K562 (cell line): ENCODE data around the gene CDC6. TPM values are rescaled to one million over a fixed set of nuclear protein-coding genes. Genes with fewer than 3 reads are reported as not detected.

Experiments used
- ATAC-seq: fragments of 200-7000 bp; cut with Tn5 transposase; 3 replicates; pipeline ENCODE4 v1.9.1; 2020; ENCODE audit warnings: moderate library complexity
- BruUV-seq: library from RNA; stranded (reverse); fragments of 400-500 nt; replicated peaks from 2 replicates; lab custom pipeline; 2021; lab: Mats Ljungman, UMichigan
- CTCF ChIA-PET: fragments of 300-600 bp; formaldehyde crosslinking; extraction: SDS; loops from one replicate; lab custom pipeline; 2021; ENCODE audit warnings: low intra/inter-chr PET ratio; lab: Yijun Ruan, JAX
- POLR2A ChIA-PET: fragments of 300-600, 350-650 bp; sonication (Branson Sonifier 250); formaldehyde crosslinking; extraction: SDS; loops from one replicate; lab custom pipeline; 2021; ENCODE audit warnings: antibody characterized with exemption, inconsistent platforms; lab: Yijun Ruan, JAX
- DNase-seq, 4 experiments: peaks; one replicate each; pipeline versions ENCODE4 v3.0.0 to v3.0.0-alpha.2; 2011 to 2018; ENCODE audit warnings: low spot score in 3 of 4, mixed read lengths in 3 of 4; ENCODE audit errors: extremely low read depth in 1 of 4
- FAIRE-seq: peaks from 2 replicates; lab custom pipeline; 2011; peaks lifted over from hg19 to GRCh38; lab: Jason Lieb, UNC
- H2AFZ ChIP-seq: 2 replicates; pipeline ENCODE4 v1.6.0; 2011; ENCODE audit warnings: low read depth, low read length, control low read depth, inconsistent platforms
- H3K27ac ChIP-seq: fragments of 200-600 bp; 3 replicates; pipeline ENCODE4 v1.8.0; 2011; ENCODE audit warnings: low read depth, mild to moderate bottlenecking, control low read depth, inconsistent platforms, low read length, moderate library complexity, mixed read lengths; ENCODE audit errors: extremely low read depth
- H3K27me3 ChIP-seq, 2 experiments: fragments of 300-600 bp in 1 of 2; 2 replicates in 1 of 2; 3 replicates in 1 of 2; pipeline versions ENCODE4 v1.6.0 to v1.8.0; 2011; ENCODE audit warnings: inconsistent platforms in 2 of 2, low read length in 2 of 2, mild to moderate bottlenecking in 1 of 2, mixed read lengths in 1 of 2, moderate library complexity in 1 of 2; ENCODE audit not compliant: control insufficient read depth in 2 of 2, insufficient read depth in 2 of 2
- H3K36me3 ChIP-seq: fragments of 300-600 bp; 3 replicates; pipeline ENCODE4 v1.8.0; 2011; ENCODE audit warnings: mild to moderate bottlenecking, low read length, inconsistent platforms; ENCODE audit not compliant: control insufficient read depth, insufficient read depth
- H3K4me1 ChIP-seq, 2 experiments: fragments of 200-600 bp in 1 of 2; replicated peaks in 1 of 2; 2 replicates in 1 of 2; 3 replicates in 1 of 2; pipeline versions ENCODE4 v1.5.1 to v1.8.0; 2011; ENCODE audit warnings: inconsistent platforms in 2 of 2, low read length in 2 of 2, mild to moderate bottlenecking in 1 of 2, mixed read lengths in 1 of 2, moderate library complexity in 1 of 2; ENCODE audit not compliant: control insufficient read depth in 2 of 2, insufficient read depth in 2 of 2
- H3K4me2 ChIP-seq: 2 replicates; pipeline ENCODE4 v1.6.1; 2011; ENCODE audit warnings: low read length, control low read depth, inconsistent platforms, mixed read lengths; ENCODE audit not compliant: insufficient read depth
- H3K4me3 ChIP-seq: fragments of 200-600 bp; sonication (generic), shearing (Covaris generic); 2 replicates; pipeline ENCODE4 v1.5.1; 2016; ENCODE audit warnings: control low read depth, inconsistent platforms
- H3K79me2 ChIP-seq: fragments of 200-600 bp; 3 replicates; pipeline ENCODE4 v1.8.0; 2011; ENCODE audit warnings: low read length, inconsistent platforms; ENCODE audit not compliant: control insufficient read depth, insufficient read depth
- H3K9ac ChIP-seq, 2 experiments: 2 replicates each; pipeline versions ENCODE4 v1.6.0 to v1.6.1; 2011; ENCODE audit warnings: low read depth in 2 of 2, low read length in 2 of 2, control low read depth in 1 of 2, inconsistent platforms in 1 of 2, mild to moderate bottlenecking in 1 of 2, mixed read lengths in 1 of 2; ENCODE audit not compliant: insufficient read depth in 1 of 2
- H3K9me1 ChIP-seq: one replicate; pipeline ENCODE4 v1.6.0; 2011; ENCODE audit warnings: inconsistent platforms, mild to moderate bottlenecking, low read length, moderate library complexity; ENCODE audit not compliant: control insufficient read depth, insufficient read depth
- H3K9me3 ChIP-seq: replicated peaks from 2 replicates; pipeline ENCODE4 v1.5.1; 2011; ENCODE audit warnings: low read depth, low read length, inconsistent platforms; ENCODE audit not compliant: control insufficient read depth, insufficient read depth
- H4K20me1 ChIP-seq: replicated peaks from 2 replicates; pipeline ENCODE4 v1.6.1; 2011; ENCODE audit warnings: low read length, inconsistent platforms, mixed read lengths; ENCODE audit not compliant: control insufficient read depth, insufficient read depth
- ETS1 ChIP-seq: conservative IDR thresholded peaks from 2 replicates; pipeline ENCODE4 v1.6.1; 2011; ENCODE audit warnings: low read depth, mild to moderate bottlenecking, low read length; ENCODE audit not compliant: control insufficient read depth
- MED1 ChIP-seq: sonication (generic); formaldehyde crosslinking; IDR thresholded peaks from 2 replicates; pipeline ENCODE4 v1.8.1; 2023; ENCODE audit warnings: missing genetic modification reagents, borderline replicate concordance
- MYNN ChIP-seq, 2 experiments: sonication (generic); formaldehyde crosslinking in 1 of 2; IDR thresholded peaks; 2 replicates each; pipeline versions ENCODE4 v1.5.0 to v1.6.1; 2016 to 2020; ENCODE audit warnings: antibody characterized with exemption in 1 of 2, missing genetic modification reagents in 1 of 2
- PTRF ChIP-seq: fragments of 450-650 bp; IDR thresholded peaks from 2 replicates; pipeline ENCODE4 v1.6.1; 2016; ENCODE audit warnings: mild to moderate bottlenecking, missing genetic modification characterization, missing compliant biosample characterization
- REST ChIP-seq, 2 experiments: fragments of 450-650 bp; formaldehyde crosslinking in 1 of 2; IDR thresholded peaks; 2 replicates each; pipeline versions ENCODE4 v1.4.0 to v1.6.1; 2014 to 2020; ENCODE audit warnings: mild to moderate bottlenecking in 2 of 2, borderline replicate concordance in 1 of 2, low read depth in 1 of 2
- RFX7 ChIP-seq: fragments of 250-450 bp; sonication (Bioruptor Pico); IDR thresholded peaks from 2 replicates; pipeline ENCODE4 v1.5.1; 2021; ENCODE audit warnings: mild to moderate bottlenecking
- SIN3B ChIP-seq: fragments of 450-650 bp; IDR thresholded peaks from 2 replicates; pipeline ENCODE4 v1.6.1; 2017; ENCODE audit warnings: low read depth, mild to moderate bottlenecking, moderate library complexity
- THAP12 ChIP-seq: fragments of 250-450 bp; sonication (Bioruptor Pico); IDR thresholded peaks from 2 replicates; pipeline ENCODE4 v1.9.0; 2021; ENCODE audit warnings: mild to moderate bottlenecking, inconsistent platforms
- WGBS: fragments of 100-300 bp; shearing (Covaris generic); methylation state at CpG from one replicate; pipeline ENCODE4 v1.1.6; 2016; ENCODE audit warnings: low coverage, mixed read lengths; ENCODE audit not compliant: insufficient coverage; ENCODE audit errors: missing lambda C conversion rate; 5-methylcytosine and 5-hydroxymethylcytosine counted together
- in situ Hi-C: fragments of 300-500 bp; cut with MboI; formaldehyde crosslinking; loops from 4 replicates; pipeline ENCODE4 v1.15.0; 2018; ENCODE audit warnings: inconsistent platforms, mixed read lengths
- intact Hi-C: fragments of 100-400 bp; cut with micrococcal nuclease; formaldehyde crosslinking; loops from 2 replicates; pipeline ENCODE4 v1.14.2; 2022
- polyA plus RNA-seq, 8 experiments: library from polyadenylated mRNA; depleted of rRNA in 4 of 8; stranded (reverse) in 5 of 8; unstranded in 3 of 8; fragments of >200 nt; fragmentation: Nextera tagmentation in 2 of 8; fragmentation: Illumina TruSeq in 1 of 8; extraction: Ambion mirVana in 2 of 8; extraction: Trizol in 1 of 8; gene quantifications; 2 replicates each; pipeline versions ENCODE4 v1.2.1 to v1.2.3, GENCODE V29; 2011 to 2014; ENCODE audit warnings: inconsistent platforms in 1 of 8, missing spikeins in 1 of 8
- total RNA-seq, 7 experiments: library from RNA; depleted of rRNA in 6 of 7; stranded (reverse); fragments of >200 nt in 6 of 7; fragmentation: Illumina TruSeq in 2 of 7; extraction: Trizol in 2 of 7; gene quantifications; 2 replicates each; pipeline versions ENCODE4 v1.2.1 to v1.2.3, GENCODE V29; 2011 to 2021; ENCODE audit warnings: low replicate concordance in 1 of 7

Gene CDC6
- total and polyA plus RNA-seq, 9 of the 15 experiments (the other 6 are each of a cell fraction or from before 2014, with no cell fraction given), result 29.6 to 141 (median 106) TPM

- H2AFZ ChIP-seq, result no peak overlapping the region
- WGBS, result 52% methylated on average over 5 of the region's 7 CpGs
- ATAC-seq (no peak), FAIRE-seq (no peak), DNase-seq (no peak)
- H3K27ac ChIP-seq, result no peak overlapping the region
- H3K4me2 ChIP-seq, result no peak overlapping the region
- H3K27me3 ChIP-seq, result no peaks in the 10 kb centered on the region
- ChIA-PET CTCF (no interaction called here), POLR2A (no interaction called here)
- no peak overlapping the region for H3K9ac ChIP-seq
- H3K9me1 ChIP-seq, result no peaks in the 10 kb centered on the region
- H3K4me1 ChIP-seq, result peaks cover 40 to 52% of the 10 kb centered on the region in 2 experiments
- no peaks in the 10 kb centered on the region for H4K20me1 ChIP-seq
- H3K4me3 ChIP-seq, result no peak overlapping the region
- no peaks in the 10 kb centered on the region for H3K9me3 ChIP-seq
- BruUV-seq, result no TSS peak
- no peaks in the 10 kb centered on the region for H3K36me3 ChIP-seq
- in situ Hi-C loops, result no loop called here
- peaks cover 9% of the 10 kb centered on the region for H3K79me2 ChIP-seq
- intact Hi-C loops, result no loop called here
- TF ChIP-seq MYNN (IDR thresholded peaks at IDR 0.05), result no peak
- no peak for TF ChIP-seq MYNN (CRISPR knock-in tag; IDR thresholded peaks at IDR 0.05)
- TF ChIP-seq ETS1, result no peak
- TF ChIP-seq REST (IDR thresholded peaks at IDR 0.05; ENCODE audit: borderline replicate concordance), result no peak
- TF ChIP-seq REST (CRISPR knock-in tag; IDR thresholded peaks at IDR 0.05; ENCODE audit: low read depth), result no peak
- no peak for TF ChIP-seq SIN3B
- no peak for TF ChIP-seq THAP12
- no peak for TF ChIP-seq RFX7 (CRISPR knock-in tag)
- no peak for TF ChIP-seq MED1 (CRISPR knock-in tag)
- no peak for TF ChIP-seq PTRF (tag)
These were observed 26.2 kb downstream of the CDC6 start for GRCh38 chr17:40313668-40314583.
